GM18907 (cell line): ENCODE results near the gene ME2.
"Not testable (repeated sequence)": the region's sequence is repeated elsewhere in the genome, so short reads cannot be mapped to it uniquely, and the experiment has no call there.

Experiments used
- ATAC-seq: cut with Tn5 transposase; IDR thresholded peaks from one replicate; pipeline ENCODE4 v1.9.1; 2021; ENCODE audit warnings: mild to moderate bottlenecking, moderate library complexity; ENCODE audit not compliant: unreplicated experiment

ME2 gene

DNA sequence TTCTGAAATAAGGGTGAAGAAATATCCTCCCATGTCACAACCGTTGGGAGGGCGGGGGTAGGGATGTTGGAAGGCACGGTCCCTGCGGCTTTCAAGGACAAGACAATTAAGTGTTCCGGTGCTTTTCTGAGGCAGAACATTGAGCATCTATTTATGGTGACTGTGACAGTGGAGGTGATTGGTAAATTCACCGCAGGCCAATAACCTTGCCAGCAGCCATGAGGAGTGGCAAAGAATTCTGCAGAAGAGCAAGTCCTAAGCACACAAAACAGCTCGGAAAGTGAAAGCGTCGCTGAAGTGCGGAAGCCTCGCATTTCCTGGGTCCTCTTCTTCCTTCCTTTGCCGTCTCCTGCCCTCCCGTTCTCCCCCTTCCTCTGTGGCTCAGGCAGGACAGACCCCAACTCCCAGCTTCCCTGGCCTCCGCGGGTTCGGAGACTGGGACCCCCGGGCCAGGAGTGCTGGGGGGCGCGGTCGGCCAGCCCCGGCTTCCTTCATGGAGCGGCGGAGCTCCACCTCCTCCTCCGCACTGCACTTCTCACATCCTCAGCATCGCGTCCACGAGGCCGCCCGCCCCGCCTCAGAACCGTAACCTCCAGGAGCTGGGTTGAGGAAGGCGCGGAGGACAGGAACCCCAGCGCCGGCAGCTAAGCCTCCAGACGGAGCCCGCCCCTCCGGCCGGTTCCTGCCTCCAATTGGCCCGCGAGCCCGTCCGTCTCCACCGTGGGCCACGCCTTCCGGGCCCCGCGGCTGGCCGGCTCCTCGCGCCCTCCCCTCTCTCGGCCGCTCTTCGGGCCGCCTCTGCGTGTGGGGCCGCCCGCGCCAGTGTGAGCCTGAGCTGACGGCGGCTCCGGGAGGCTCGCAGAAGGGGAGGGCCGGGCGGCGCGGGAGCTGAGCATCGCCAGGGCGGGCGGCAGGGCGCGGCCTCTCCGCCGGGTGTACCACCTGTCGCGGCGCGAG lies at the start of gene ME2:
TSS of gene ME2 (plus strand) at position 774 of the 957 bp plus-strand sequence. CDS start 16,703 bp downstream, outside the sequence.
- peak; percentile 96 for ATAC-seq

- no peak for ATAC-seq
Measured at GRCh38 chr18:50829644-50830043, 49.3 kb upstream of the ME2 start.

DNA sequence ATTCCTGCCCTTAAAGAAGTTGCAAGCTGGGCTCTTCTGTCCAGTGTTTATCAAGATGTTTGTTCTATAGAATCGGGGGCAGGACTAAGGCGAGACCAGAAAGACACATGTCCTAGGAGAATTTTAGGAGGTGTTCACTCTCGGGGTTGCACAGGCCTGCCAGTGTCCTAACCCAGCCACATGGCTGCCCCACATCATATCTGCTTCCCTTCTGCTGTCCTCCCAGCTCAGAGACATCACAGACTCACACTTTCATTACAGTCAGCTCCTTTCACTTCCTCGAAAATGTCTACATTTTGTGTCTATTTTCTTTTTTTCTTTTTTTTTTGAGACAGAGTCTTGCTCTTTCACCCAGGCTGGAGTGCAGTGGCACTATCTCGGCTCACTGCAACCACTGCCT lies 48.4 kb upstream of the ME2 start:
- peak; percentile 53 for ATAC-seq

GRCh38 chr18:50832754-50833153 lies 46.2 kb upstream of the ME2 start:
- ATAC-seq, result peak; percentile 74

- not testable (repeated sequence) for ATAC-seq
Measured at GRCh38 chr18:50833496-50833895, 45.4 kb upstream of the ME2 start.

DNA sequence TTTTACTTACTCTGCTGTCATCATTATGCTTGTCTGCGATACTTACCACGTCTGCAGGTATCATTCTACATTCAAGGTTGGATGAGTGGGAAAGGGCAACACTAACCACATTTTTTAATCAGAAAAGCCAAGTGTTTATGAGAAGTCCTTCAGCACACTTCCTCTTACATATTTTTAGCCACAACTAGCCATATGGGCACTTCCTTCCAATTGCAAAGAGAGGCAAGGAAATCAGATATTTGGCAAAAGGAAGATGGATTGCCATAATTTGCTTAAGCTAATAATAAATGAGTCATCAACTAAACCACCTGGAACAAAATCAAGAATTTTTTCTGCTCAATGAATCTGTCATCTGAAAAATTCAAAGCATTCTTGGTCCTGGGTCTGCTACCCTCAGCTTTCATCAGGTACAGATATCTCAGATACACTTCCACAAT lies 42.4 kb upstream of the ME2 start:
- no peak for ATAC-seq

GRCh38 chr18:50839341-50839740 lies 39.6 kb upstream of the ME2 start:
- ATAC-seq, result no peak

DNA sequence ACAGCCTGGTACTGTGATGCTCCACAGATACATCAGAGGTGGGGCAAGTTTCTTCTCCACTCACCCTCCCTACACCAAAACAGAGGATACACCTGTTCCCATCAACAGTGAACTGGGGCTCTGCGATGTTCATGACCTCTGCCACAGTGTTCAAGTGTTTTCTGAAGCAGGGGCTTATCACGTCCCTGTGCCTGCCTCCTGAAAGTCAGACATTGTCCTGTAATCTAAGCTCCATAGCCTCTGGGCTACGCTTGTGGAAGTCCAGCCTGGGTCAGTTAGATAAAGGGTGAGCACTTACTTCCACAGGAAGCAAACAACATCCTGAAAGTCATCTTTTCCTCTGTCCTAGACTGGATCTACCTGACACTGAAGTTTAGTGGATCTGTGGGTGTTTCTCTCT lies 38.9 kb upstream of the ME2 start:
- ATAC-seq, result no peak

DNA sequence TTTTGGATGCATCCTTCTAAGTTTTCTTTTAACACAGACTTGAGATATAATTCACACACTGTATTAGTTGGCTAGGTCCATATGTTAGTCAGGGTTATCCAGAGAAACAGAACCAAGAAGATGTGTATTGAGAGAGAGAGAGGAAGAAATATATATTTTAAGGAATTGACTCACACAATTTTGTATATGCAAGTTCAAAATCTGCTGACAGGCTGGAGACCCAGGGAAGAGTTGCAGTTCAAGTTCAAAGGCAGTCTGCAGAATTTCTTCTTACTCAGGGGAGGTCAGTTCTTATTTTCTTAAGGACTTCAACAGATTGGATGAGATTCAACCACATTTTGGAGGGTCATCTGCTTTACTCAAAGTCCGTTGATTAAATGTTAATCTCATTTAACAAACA lies 36.1 kb upstream of the ME2 start:
- ATAC-seq, result no peak

DNA sequence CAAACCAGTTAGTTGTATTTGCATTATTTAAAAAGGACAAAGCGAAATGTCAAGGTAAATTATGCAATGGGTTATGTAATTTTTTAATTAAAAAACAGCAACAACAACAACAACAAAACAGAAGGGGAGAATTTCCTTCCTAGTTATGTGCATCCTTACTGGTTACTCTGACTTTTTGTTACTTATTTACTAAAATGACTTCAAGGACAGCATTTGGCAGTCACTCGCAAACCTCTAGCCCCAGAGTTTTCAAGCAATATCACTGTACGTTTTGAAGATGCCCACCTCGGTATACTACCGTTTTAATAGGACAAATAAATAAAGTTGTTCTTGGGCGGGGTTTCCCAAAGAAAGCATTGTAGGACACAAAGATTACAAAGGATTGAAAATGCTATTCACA lies 34.4 kb upstream of the ME2 start:
- ATAC-seq, result no peak

DNA sequence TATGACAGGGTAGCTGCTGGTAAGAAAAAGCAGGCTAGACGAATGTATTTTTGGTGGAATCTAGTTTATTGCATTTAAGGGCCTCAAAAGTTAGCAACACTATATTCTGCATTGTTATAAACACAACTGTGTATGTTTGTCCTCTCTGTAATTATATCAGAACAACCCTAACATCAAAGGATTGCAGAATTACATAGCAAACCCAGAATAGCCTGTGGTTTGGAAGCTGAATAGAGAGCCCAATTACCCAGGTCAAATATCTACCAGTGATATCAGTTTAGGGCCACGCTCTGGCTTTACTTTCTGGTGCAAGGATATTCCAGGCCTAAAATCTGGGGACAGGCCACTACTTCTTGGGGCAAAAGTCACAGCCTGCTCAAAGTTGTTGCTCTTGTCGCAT lies 34.0 kb upstream of the ME2 start:
- ATAC-seq, result no peak

GRCh38 chr18:50847192-50847591 lies 31.7 kb upstream of the ME2 start:
- no peak for ATAC-seq

DNA sequence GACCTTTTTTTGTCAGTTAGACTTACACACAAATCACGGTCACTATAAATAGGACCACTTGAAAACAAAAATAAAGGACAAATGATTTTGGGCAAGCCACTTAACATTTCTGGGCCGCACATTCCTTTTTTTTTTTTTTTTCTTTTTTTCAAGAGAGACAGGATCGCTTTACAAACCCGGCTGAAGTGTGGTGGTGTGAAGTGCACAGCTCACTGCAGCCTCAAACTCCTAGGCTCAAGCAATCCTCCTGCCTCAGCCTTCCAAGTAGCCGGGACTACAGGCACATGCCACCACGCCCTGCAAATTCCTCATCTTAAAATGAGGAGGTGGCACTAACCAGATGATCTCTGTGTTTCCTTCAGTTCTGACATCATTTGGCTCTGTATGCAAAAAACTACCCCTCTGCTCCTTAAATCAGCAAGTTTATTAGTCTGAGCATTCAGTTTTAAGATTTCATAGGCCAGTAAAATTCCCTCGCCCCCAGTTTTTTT lies 30.8 kb upstream of the ME2 start:
- ATAC-seq, result no peak

- no peak for ATAC-seq
Measured at GRCh38 chr18:50848991-50849390, 29.9 kb upstream of the ME2 start.

- no peak for ATAC-seq
Measured at GRCh38 chr18:50849419-50849821, 29.5 kb upstream of the ME2 start.

GRCh38 chr18:50850307-50851065 lies 28.4 kb upstream of the ME2 start:
- ATAC-seq, result no peak

GRCh38 chr18:50853863-50854271 lies 25.1 kb upstream of the ME2 start:
- no peak for ATAC-seq

GRCh38 chr18:50855976-50856757 lies 22.8 kb upstream of the ME2 start:
- no peak for ATAC-seq

- not testable (repeated sequence) for ATAC-seq
Measured at GRCh38 chr18:50857166-50857565, 21.8 kb upstream of the ME2 start.

DNA sequence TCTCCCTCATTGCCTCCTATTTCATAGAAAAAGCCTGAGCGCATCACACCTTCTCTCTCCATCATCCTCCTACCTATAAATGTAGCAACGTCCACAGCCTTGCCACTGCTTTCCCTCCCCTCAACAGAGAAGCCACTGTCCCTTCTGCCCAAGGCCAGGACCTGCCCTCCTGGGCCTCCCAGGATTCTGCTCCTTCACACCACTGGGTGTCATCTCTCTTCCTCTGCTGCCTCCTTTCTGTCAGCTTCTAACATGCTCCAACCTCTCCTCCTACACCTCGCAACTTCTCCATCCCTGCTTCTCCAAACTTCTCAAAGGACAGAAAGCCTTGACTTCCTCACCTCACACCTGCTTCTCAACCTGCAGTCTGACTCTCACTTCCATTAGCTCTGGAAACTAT lies 21.2 kb upstream of the ME2 start:
- ATAC-seq, result no peak
